A673 (cell line): ENCODE data around the gene ZBED1. TPM values are rescaled to one million over a fixed set of nuclear protein-coding genes. Genes with fewer than 3 reads are reported as not detected.
"Not testable (repeated sequence)": the region's sequence is repeated elsewhere in the genome, so short reads cannot be mapped to it uniquely, and the experiment has no call there.

Experiments
- BruUV-seq: library from RNA; stranded (reverse); fragments of 400-500 nt; replicated peaks from 2 replicates; lab custom pipeline; 2021; lab: Mats Ljungman, UMichigan
- CTCF ChIA-PET: fragments of 300-600 bp; sonication (Branson Sonifier 250); formaldehyde crosslinking; loops from one replicate; lab custom pipeline; 2022; ENCODE audit warnings: antibody characterized with exemption; lab: Charles Lee
- POLR2A ChIA-PET: fragments of 300-600 bp; sonication (Branson Sonifier 250); formaldehyde crosslinking; loops from one replicate; lab custom pipeline; 2022; ENCODE audit warnings: antibody characterized with exemption; ENCODE audit not compliant: low non-redundant PET; lab: Charles Lee
- DNase-seq: peaks from one replicate; pipeline ENCODE4 v3.0.0-alpha.2; 2015; ENCODE audit warnings: low spot score
- H3K27ac ChIP-seq: fragments of 200-600 bp; sonication (generic); 2 replicates; pipeline ENCODE4 v1.5.1; 2016; ENCODE audit warnings: mixed run types, low read depth, mild to moderate bottlenecking, mixed read lengths, antibody characterized with exemption, low read length; ENCODE audit not compliant: poor library complexity, severe bottlenecking
- H3K27me3 ChIP-seq: fragments of 200-600 bp; sonication (generic); replicated peaks from 2 replicates; pipeline ENCODE4 v1.6.1; 2017; ENCODE audit warnings: mixed run types, low read depth, mild to moderate bottlenecking, mixed read lengths, antibody characterized with exemption, low read length; ENCODE audit not compliant: insufficient read depth, poor library complexity
- H3K36me3 ChIP-seq: fragments of 200-600 bp; sonication (generic); 2 replicates; pipeline ENCODE4 v1.6.1; 2016; ENCODE audit warnings: mixed run types, mild to moderate bottlenecking, mixed read lengths, antibody characterized with exemption, low read length; ENCODE audit not compliant: insufficient read depth, poor library complexity, severe bottlenecking
- H3K4me1 ChIP-seq: fragments of 200-600 bp; sonication (generic); 2 replicates; pipeline ENCODE4 v1.6.1; 2017; ENCODE audit warnings: mixed run types, mild to moderate bottlenecking, mixed read lengths, antibody characterized with exemption, low read length; ENCODE audit not compliant: insufficient read depth, poor library complexity, severe bottlenecking
- H3K4me3 ChIP-seq: fragments of 200-600 bp; sonication (generic); 2 replicates; pipeline ENCODE4 v1.5.1; 2016; ENCODE audit warnings: low read depth, mixed run types, mild to moderate bottlenecking, mixed read lengths, low read length; ENCODE audit not compliant: poor library complexity, severe bottlenecking
- H3K9me3 ChIP-seq: fragments of 200-600 bp; sonication (generic); 2 replicates; pipeline ENCODE4 v1.6.1; 2016; ENCODE audit warnings: mixed run types, low read depth, mild to moderate bottlenecking, mixed read lengths, antibody characterized with exemption, low read length; ENCODE audit not compliant: poor library complexity, severe bottlenecking
- CTCF ChIP-seq: fragments of 300-800, 200-600 bp; sonication (generic); conservative IDR thresholded peaks from 2 replicates; pipeline ENCODE4 v1.5.1; 2017; ENCODE audit warnings: low read depth, mild to moderate bottlenecking, antibody characterized with exemption, low read length, moderate library complexity, mixed read lengths
- EZH2 ChIP-seq: fragments of 200-600 bp; sonication (generic); IDR thresholded peaks from 2 replicates; pipeline ENCODE4 v1.6.1; 2017; ENCODE audit warnings: borderline replicate concordance, low read depth, mild to moderate bottlenecking, mixed read lengths, antibody characterized with exemption, low read length; ENCODE audit not compliant: poor library complexity, severe bottlenecking
- intact Hi-C: fragments of 100-400 bp; cut with micrococcal nuclease; formaldehyde crosslinking; loops from one replicate; pipeline ENCODE4 v1.10.0; 2022; ENCODE audit not compliant: unreplicated experiment
- total RNA-seq: library from RNA; stranded (reverse); gene quantifications from 2 replicates; pipeline ENCODE4 v1.2.3, GENCODE V29; 2021

ZBED1 gene
- total RNA-seq, 1 experiment from 2014 or later = 37.6 TPM

- Histone ChIP-seq H3K27ac (no peak overlapping the region), H3K4me1 (peaks cover 9% of the 10 kb centered on the region), H3K9me3 (no peaks in the 10 kb centered on the region), H3K27me3 (no peaks in the 10 kb centered on the region), H3K4me3 (no peak overlapping the region), H3K36me3 (no peaks in the 10 kb centered on the region)
- TF ChIP-seq CTCF (no peak), EZH2 (no peak)
- POLR2A ChIA-PET = no interaction called here
- CTCF ChIA-PET = no interaction called here
- intact Hi-C loops = no loop called here
- no TSS peak for BruUV-seq
- no peak for DNase-seq
These were observed 37.4 kb upstream of the ZBED1 start for GRCh38 chrX:2538031-2538757.

- Histone ChIP-seq H3K4me1 (peaks cover 17% of the 10 kb centered on the region), H3K4me3 (no peak overlapping the region), H3K27ac (no peak overlapping the region), H3K27me3 (no peaks in the 10 kb centered on the region), H3K36me3 (no peaks in the 10 kb centered on the region), H3K9me3 (no peaks in the 10 kb centered on the region)
- BruUV-seq = no TSS peak
- ChIA-PET CTCF (no interaction called here), POLR2A (no interaction called here)
- no peak for DNase-seq
- intact Hi-C loops = no loop called here
- TF ChIP-seq EZH2 (no peak), CTCF (no peak)
These were observed 36.2 kb upstream of the ZBED1 start for GRCh38 chrX:2536974-2537373.

GRCh38 chrX:2536141-2536540 is 35.4 kb upstream of the ZBED1 start:
- BruUV-seq = no TSS peak
- POLR2A ChIA-PET = no interaction called here
- CTCF ChIA-PET = no interaction called here

GRCh38 chrX:2534261-2535021 is 33.7 kb upstream of the ZBED1 start:
- POLR2A ChIA-PET, H3K27me3 ChIP-seq, CTCF ChIA-PET, H3K36me3 ChIP-seq, H3K9me3 ChIP-seq, BruUV-seq, intact Hi-C loops, H3K4me3 ChIP-seq: not testable (repeated sequence)
- Histone ChIP-seq H3K27ac (peak overlapping the region; percentile 89), H3K4me1 (peaks cover 17% of the 10 kb centered on the region)
- peak; percentile 69 for DNase-seq

More at GRCh38 chrX:2536141-2536540, 35.4 kb upstream of the ZBED1 start:
- DNase-seq = peak; percentile 41
- Histone ChIP-seq H3K36me3 (no peaks in the 10 kb centered on the region), H3K27ac (no peak overlapping the region), H3K4me1 (peaks cover 17% of the 10 kb centered on the region), H3K27me3 (no peaks in the 10 kb centered on the region), H3K9me3 (no peaks in the 10 kb centered on the region), H3K4me3 (no peak overlapping the region)
- intact Hi-C loops = no loop called here
- TF ChIP-seq EZH2 = no peak
- TF ChIP-seq CTCF = no peak
